PC-3 (cell line): ENCODE measurements around the gene CCDC178. TPM values are rescaled to one million over a fixed set of nuclear protein-coding genes. Genes with fewer than 3 reads are reported as not detected.

Experiments used
- ATAC-seq: fragments of 200-7000 bp; cut with Tn5 transposase; 2 replicates; pipeline ENCODE4 v1.9.1; 2020; ENCODE audit warnings: mild to moderate bottlenecking, moderate library complexity
- BruUV-seq: library from RNA; stranded (reverse); fragments of 400-500 nt; replicated peaks from 2 replicates; lab custom pipeline; 2021; lab: Mats Ljungman, UMichigan
- CTCF ChIA-PET: fragments of 300-600 bp; sonication (Branson Sonifier 250); formaldehyde crosslinking; loops from one replicate; lab custom pipeline; 2022; ENCODE audit warnings: antibody characterized with exemption; lab: Charles Lee
- POLR2A ChIA-PET: fragments of 300-600 bp; sonication (Branson Sonifier 250); formaldehyde crosslinking; loops from one replicate; lab custom pipeline; 2022; ENCODE audit warnings: antibody characterized with exemption; ENCODE audit not compliant: unreplicated experiment; lab: Charles Lee
- DNase-seq: peaks from one replicate; pipeline ENCODE4 v3.0.0-alpha.2; 2015
- H2AFZ ChIP-seq: fragments of 300-600 bp; sonication (generic); 2 replicates; pipeline ENCODE4 v1.6.0; 2016; ENCODE audit warnings: antibody characterized with exemption, low read length
- H3F3A ChIP-seq: fragments of 300-600 bp; sonication (generic); one replicate; pipeline ENCODE4 v1.6.0; 2017; ENCODE audit warnings: antibody characterized with exemption, low read length, control low read depth, mild to moderate bottlenecking; ENCODE audit not compliant: unreplicated experiment
- H3K27ac ChIP-seq: fragments of 300-600 bp; sonication (generic); 2 replicates; pipeline ENCODE4 v1.5.1; 2016; ENCODE audit warnings: mild to moderate bottlenecking, low read length
- H3K27me3 ChIP-seq: fragments of 300-600 bp; sonication (generic); 2 replicates; pipeline ENCODE4 v1.6.1; 2016; ENCODE audit warnings: low read length, mixed read lengths
- H3K36me3 ChIP-seq: fragments of 300-600 bp; sonication (generic); 2 replicates; pipeline ENCODE4 v1.6.1; 2016; ENCODE audit warnings: low read depth, mixed run types, low read length, mixed read lengths
- H3K4me1 ChIP-seq: fragments of 300-600 bp; sonication (generic); 2 replicates; pipeline ENCODE4 v1.5.1; 2016; ENCODE audit warnings: low read length; ENCODE audit not compliant: insufficient read depth
- H3K4me2 ChIP-seq: fragments of 300-600 bp; sonication (generic); 2 replicates; pipeline ENCODE4 v1.6.0; 2016; ENCODE audit warnings: low read length
- H3K4me3 ChIP-seq: fragments of 300-600 bp; sonication (generic); 2 replicates; pipeline ENCODE4 v1.5.1; 2016; ENCODE audit warnings: mild to moderate bottlenecking, low read length, mixed read lengths
- H3K79me2 ChIP-seq: fragments of 300-600 bp; sonication (generic); 2 replicates; pipeline ENCODE4 v1.6.1; 2017; ENCODE audit warnings: low read length, mixed read lengths
- H3K9ac ChIP-seq: fragments of 300-600 bp; sonication (generic); 2 replicates; pipeline ENCODE4 v1.6.0; 2016; ENCODE audit warnings: mild to moderate bottlenecking, low read length
- H3K9me2 ChIP-seq: fragments of 300-600 bp; sonication (generic); replicated peaks from 2 replicates; pipeline ENCODE4 v1.6.1; 2016; ENCODE audit warnings: mixed run types, low read length, mixed read lengths
- H3K9me3 ChIP-seq: fragments of 300-600 bp; sonication (generic); 2 replicates; pipeline ENCODE4 v1.6.1; 2016; ENCODE audit warnings: low read length, mixed read lengths
- H4K20me1 ChIP-seq: fragments of 300-600 bp; sonication (generic); 2 replicates; pipeline ENCODE4 v1.6.1; 2016; ENCODE audit warnings: low read length, mixed read lengths
- EZH2 ChIP-seq: fragments of 300-600 bp; sonication (generic); IDR thresholded peaks from one replicate; pipeline ENCODE4 v1.6.1; 2017; ENCODE audit warnings: antibody characterized with exemption, mild to moderate bottlenecking, low read length; ENCODE audit not compliant: unreplicated experiment
- EZH2phosphoT487 ChIP-seq: fragments of 300-600 bp; sonication (generic); IDR thresholded peaks from 2 replicates; pipeline ENCODE4 v1.6.1; 2018; ENCODE audit warnings: mild to moderate bottlenecking, antibody characterized with exemption, low read length, borderline replicate concordance
- intact Hi-C: fragments of 100-400 bp; cut with micrococcal nuclease; formaldehyde crosslinking; loops from 2 replicates; pipeline ENCODE4 v1.9.0; 2023
- total RNA-seq: library from RNA; depleted of rRNA; stranded (reverse); fragments of >200 nt; gene quantifications from 2 replicates; pipeline ENCODE4 v1.2.3, GENCODE V29; 2014
- TF ChIP-seq, protein P1 (sequence below): fragments of 300-600 bp; sonication (generic); conservative IDR thresholded peaks from 2 replicates; pipeline ENCODE4 v1.5.1; 2017; ENCODE audit warnings: antibody characterized with exemption, low read depth, mild to moderate bottlenecking, low read length

The CCDC178 gene
- total RNA-seq, 1 experiment from 2014 or later: not detected

DNA sequence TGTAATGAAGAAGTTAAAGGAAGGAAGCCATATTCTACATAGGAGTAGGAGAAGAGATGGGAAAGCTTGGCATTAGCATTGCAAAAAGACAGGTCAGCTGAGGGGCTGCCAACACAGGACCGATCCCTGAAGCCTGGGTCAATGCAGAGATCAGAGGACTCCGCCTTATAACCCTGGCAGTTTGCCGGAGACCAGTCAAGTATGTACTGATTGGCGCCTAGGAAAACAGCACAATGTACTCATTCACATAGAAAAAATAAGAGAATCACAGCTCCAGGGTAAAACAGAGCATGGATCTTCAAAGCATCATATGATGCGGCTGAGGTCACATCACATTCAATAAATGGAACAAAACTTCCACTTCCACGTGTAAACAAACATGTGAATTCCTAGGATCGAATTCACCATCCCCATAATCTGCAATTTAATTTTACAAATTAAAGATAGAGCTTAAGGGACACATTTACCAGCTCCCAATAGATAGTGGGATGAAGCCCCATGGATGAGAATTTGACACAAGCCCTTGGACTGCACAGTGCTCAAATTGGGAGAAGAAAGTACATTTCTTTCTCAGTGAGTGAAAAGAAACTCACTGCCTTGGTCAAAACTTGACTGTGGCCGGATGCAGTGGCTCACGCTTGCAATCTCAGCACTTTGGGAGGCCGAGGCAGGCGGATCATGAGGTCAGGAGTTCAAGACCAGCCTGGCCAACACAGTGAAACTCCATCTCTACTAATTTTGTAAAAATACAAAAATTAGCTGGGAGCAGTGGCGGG is 532.7 kb downstream of the CCDC178 start:
- H3K36me3 ChIP-seq: no peaks in the 10 kb centered on the region
- ATAC-seq (no peak), DNase-seq (no peak)
- H2AFZ ChIP-seq: no peak overlapping the region
- intact Hi-C loops: no loop called here
- no peak overlapping the region for H3K4me3 ChIP-seq
- CTCF ChIA-PET: no interaction called here
- no peaks in the 10 kb centered on the region for H3F3A ChIP-seq
- H3K27ac ChIP-seq: no peak overlapping the region
- POLR2A ChIA-PET: no interaction called here
- H4K20me1 ChIP-seq: no peaks in the 10 kb centered on the region
- peaks cover 4% of the 10 kb centered on the region; the same call in 1 of the 2 replicates for H3K4me1 ChIP-seq
- H3K9me2 ChIP-seq: no peaks in the 10 kb centered on the region
- TF ChIP-seq EZH2: no peak
- TF ChIP-seq EZH2phosphoT487: no peak
- TF ChIP-seq, protein P1, sequence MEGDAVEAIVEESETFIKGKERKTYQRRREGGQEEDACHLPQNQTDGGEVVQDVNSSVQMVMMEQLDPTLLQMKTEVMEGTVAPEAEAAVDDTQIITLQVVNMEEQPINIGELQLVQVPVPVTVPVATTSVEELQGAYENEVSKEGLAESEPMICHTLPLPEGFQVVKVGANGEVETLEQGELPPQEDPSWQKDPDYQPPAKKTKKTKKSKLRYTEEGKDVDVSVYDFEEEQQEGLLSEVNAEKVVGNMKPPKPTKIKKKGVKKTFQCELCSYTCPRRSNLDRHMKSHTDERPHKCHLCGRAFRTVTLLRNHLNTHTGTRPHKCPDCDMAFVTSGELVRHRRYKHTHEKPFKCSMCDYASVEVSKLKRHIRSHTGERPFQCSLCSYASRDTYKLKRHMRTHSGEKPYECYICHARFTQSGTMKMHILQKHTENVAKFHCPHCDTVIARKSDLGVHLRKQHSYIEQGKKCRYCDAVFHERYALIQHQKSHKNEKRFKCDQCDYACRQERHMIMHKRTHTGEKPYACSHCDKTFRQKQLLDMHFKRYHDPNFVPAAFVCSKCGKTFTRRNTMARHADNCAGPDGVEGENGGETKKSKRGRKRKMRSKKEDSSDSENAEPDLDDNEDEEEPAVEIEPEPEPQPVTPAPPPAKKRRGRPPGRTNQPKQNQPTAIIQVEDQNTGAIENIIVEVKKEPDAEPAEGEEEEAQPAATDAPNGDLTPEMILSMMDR: no peak
- no TSS peak for BruUV-seq
- no peaks in the 10 kb centered on the region for H3K9me3 ChIP-seq
- H3K4me2 ChIP-seq: no peak overlapping the region
- H3K79me2 ChIP-seq: no peaks in the 10 kb centered on the region
- H3K27me3 ChIP-seq: no peaks in the 10 kb centered on the region
- no peak overlapping the region for H3K9ac ChIP-seq

DNA sequence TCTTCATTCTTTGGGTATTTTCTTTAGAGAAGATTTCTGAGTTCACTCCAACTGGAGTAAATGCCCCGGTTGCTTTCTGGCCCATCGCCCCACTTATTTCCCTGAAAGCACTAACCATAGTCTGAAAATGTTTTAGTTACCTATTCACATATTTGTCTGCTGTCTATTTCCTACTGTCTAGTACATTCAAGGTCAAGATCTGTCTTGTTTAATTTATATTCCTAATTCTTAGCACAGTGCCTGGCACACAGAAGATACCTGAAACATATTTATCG is 533.3 kb downstream of the CCDC178 start:
- peaks cover 4% of the 10 kb centered on the region; the same call in 1 of the 2 replicates for H3K4me1 ChIP-seq
- H3K36me3 ChIP-seq: no peaks in the 10 kb centered on the region
- no peaks in the 10 kb centered on the region for H3K27me3 ChIP-seq
- H3K27ac ChIP-seq: no peak overlapping the region
- ATAC-seq (no peak), DNase-seq (no peak)
- no peaks in the 10 kb centered on the region for H4K20me1 ChIP-seq
- H3F3A ChIP-seq: no peaks in the 10 kb centered on the region
- H3K9me2 ChIP-seq: no peaks in the 10 kb centered on the region
- intact Hi-C loops: no loop called here
- POLR2A ChIA-PET: no interaction called here
- no peak for TF ChIP-seq EZH2phosphoT487
- TF ChIP-seq, protein P1: no peak
- TF ChIP-seq EZH2: no peak
- H2AFZ ChIP-seq: no peak overlapping the region
- no peaks in the 10 kb centered on the region for H3K79me2 ChIP-seq
- H3K9ac ChIP-seq: no peak overlapping the region
- no peaks in the 10 kb centered on the region for H3K9me3 ChIP-seq
- CTCF ChIA-PET: no interaction called here
- no TSS peak for BruUV-seq
- H3K4me3 ChIP-seq: no peak overlapping the region
- no peak overlapping the region for H3K4me2 ChIP-seq
